ENCODE measurements around the gene DNASE1. TPM values are rescaled to one million over a fixed set of nuclear protein-coding genes. Genes with fewer than 3 reads are reported as not detected.

DNASE1 gene
- total and polyA plus RNA-seq, 4 donors = 0.77 to 11.6 (median 6.2) TPM

GRCh38 chr16:3673201-3673600 is 18.7 kb downstream of the DNASE1 start:
- H3K36me3 ChIP-seq (ENCODE audit: control insufficient read depth in 4 of 4, insufficient read depth in 3 of 4, low read depth in 1 of 4, low read length in 3 of 4) = peaks cover 20 to 68% (median 23%) of the 10 kb centered on the region in 4 donors

More at GRCh38 chr16:3673201-3673600, 18.7 kb downstream of the DNASE1 start:
- H3K9ac ChIP-seq (ENCODE audit: low read depth in 1 of 2, low read length in 2 of 2) = no peak overlapping the region
- H3K4me3 ChIP-seq (ENCODE audit: low read depth in 1 of 3, low read length in 3 of 3) = no peak overlapping the region
- no peaks in the 10 kb centered on the region for H3K9me3 ChIP-seq (ENCODE audit: control insufficient read depth in 4 of 4, low read length in 3 of 4)
- H3K27me3 ChIP-seq (ENCODE audit: control insufficient read depth in 4 of 4, insufficient read depth in 4 of 4, low read length in 3 of 4) = no peaks in the 10 kb centered on the region
- H3K27ac ChIP-seq (ENCODE audit: low read depth in 1 of 2, low read length in 2 of 2) = no peak overlapping the region
- WGBS = 95% methylated on average over 18 of the region's 18 CpGs
- no peak for DNase-seq (ENCODE audit: low spot score)
- peaks cover 1 to 18% (median 9%) of the 10 kb centered on the region in 4 donors for H3K4me1 ChIP-seq (ENCODE audit: control insufficient read depth in 4 of 4, insufficient read depth in 4 of 4, low read length in 3 of 4)
- no peak for TF ChIP-seq MAX (IDR thresholded peaks at IDR 0.05)
- no peak for TF ChIP-seq HNF4A (conservative IDR thresholded peaks at IDR 0.05)
- no peak for TF ChIP-seq NR2F2 (IDR thresholded peaks at IDR 0.05)
- TF ChIP-seq FOXA2 (IDR thresholded peaks at IDR 0.05) = no peak
- TF ChIP-seq EGR1 (IDR thresholded peaks at IDR 0.05; ENCODE audit: low read depth in 2 of 2) = no peak
- no peak for TF ChIP-seq ZBTB33 (IDR thresholded peaks at IDR 0.05)
- no peak for TF ChIP-seq GABPA (IDR thresholded peaks at IDR 0.05 in 1 of 2, conservative IDR thresholded peaks at IDR 0.05 in 1 of 2)
- TF ChIP-seq TAF1 (conservative IDR thresholded peaks at IDR 0.05) = no peak
- no peak for TF ChIP-seq RAD21 (IDR thresholded peaks at IDR 0.05)
- TF ChIP-seq FOXA1 (IDR thresholded peaks at IDR 0.05) = no peak
- no peak for TF ChIP-seq REST (IDR thresholded peaks at IDR 0.05)
- no peak for TF ChIP-seq CTCF (IDR thresholded peaks at IDR 0.05; ENCODE audit: low read depth, low read length, missing input control)
- TF ChIP-seq SP1 (IDR thresholded peaks at IDR 0.05) = no peak
- TF ChIP-seq YY1 (IDR thresholded peaks at IDR 0.05) = no peak
- no peak for TF ChIP-seq JUND (IDR thresholded peaks at IDR 0.05)
- no peak for TF ChIP-seq RXRA (IDR thresholded peaks at IDR 0.05)
